Epithelial cell of prostate (primary cell): Measurements from ENCODE around the gene NWD2.

ENCODE experiments used
- DNase-seq: peaks from one replicate; pipeline ENCODE4 v3.0.0-alpha.2; 2011; ENCODE audit warnings: low read depth, low spot score
- H3K27ac ChIP-seq: fragments of 450-650 bp; 2 replicates; pipeline ENCODE4 v1.5.1; 2017; ENCODE audit warnings: mild to moderate bottlenecking

The NWD2 gene

GRCh38 chr4:37463033-37463856 lies 218.7 kb downstream of the NWD2 start:
- DNase-seq: no peak
- no peak overlapping the region for H3K27ac ChIP-seq

GRCh38 chr4:37464373-37465128 lies 220.0 kb downstream of the NWD2 start:
- H3K27ac ChIP-seq: no peak overlapping the region
- DNase-seq: no peak

GRCh38 chr4:37465296-37465695 lies 220.8 kb downstream of the NWD2 start:
- H3K27ac ChIP-seq: no peak overlapping the region
- DNase-seq: no peak

GRCh38 chr4:37465845-37466244 lies 221.3 kb downstream of the NWD2 start:
- no peak overlapping the region for H3K27ac ChIP-seq
- no peak for DNase-seq

- DNase-seq: no peak
Measured at GRCh38 chr4:37467223-37467622, 222.7 kb downstream of the NWD2 start.

GRCh38 chr4:37467824-37468223 lies 223.3 kb downstream of the NWD2 start:
- no peak for DNase-seq
- no peak overlapping the region for H3K27ac ChIP-seq

More at GRCh38 chr4:37467223-37467622, 222.7 kb downstream of the NWD2 start:
- H3K27ac ChIP-seq: no peak overlapping the region

GRCh38 chr4:37469286-37469685 lies 224.7 kb downstream of the NWD2 start:
- no peak overlapping the region for H3K27ac ChIP-seq
- DNase-seq: no peak

GRCh38 chr4:37470245-37470644 lies 225.7 kb downstream of the NWD2 start:
- no peak for DNase-seq
- no peak overlapping the region for H3K27ac ChIP-seq

GRCh38 chr4:37471093-37471492 lies 226.6 kb downstream of the NWD2 start:
- peak overlapping the region; percentile 74 for H3K27ac ChIP-seq
- no peak for DNase-seq

- peak overlapping the region; percentile 74 for H3K27ac ChIP-seq
- DNase-seq: peak; percentile 89
Measured at GRCh38 chr4:37471971-37472370, 227.4 kb downstream of the NWD2 start.

- no peak overlapping the region for H3K27ac ChIP-seq
- no peak for DNase-seq
Measured at GRCh38 chr4:37473807-37474206, 229.3 kb downstream of the NWD2 start.

GRCh38 chr4:37475087-37475486 lies 230.5 kb downstream of the NWD2 start:
- H3K27ac ChIP-seq: no peak overlapping the region
- DNase-seq: no peak

- no peak for DNase-seq
- no peak overlapping the region for H3K27ac ChIP-seq
Measured at GRCh38 chr4:37475776-37476175, 231.2 kb downstream of the NWD2 start.

GRCh38 chr4:37476256-37476655 lies 231.7 kb downstream of the NWD2 start:
- H3K27ac ChIP-seq: peak overlapping the region; percentile 52
- DNase-seq: no peak

GRCh38 chr4:37476691-37477090 lies 232.1 kb downstream of the NWD2 start:
- H3K27ac ChIP-seq: peak overlapping the region; percentile 52
- no peak for DNase-seq

- DNase-seq: peak; percentile 87
- H3K27ac ChIP-seq: peak overlapping the region; percentile 52
Measured at GRCh38 chr4:37477126-37477525, 232.6 kb downstream of the NWD2 start.

- H3K27ac ChIP-seq: no peak overlapping the region
- DNase-seq: no peak
Measured at GRCh38 chr4:37478151-37478550, 233.6 kb downstream of the NWD2 start.

- H3K27ac ChIP-seq: no peak overlapping the region
- DNase-seq: no peak
Measured at GRCh38 chr4:37480509-37480908, 236.0 kb downstream of the NWD2 start.

- DNase-seq: no peak
- no peak overlapping the region for H3K27ac ChIP-seq
Measured at GRCh38 chr4:37481547-37482122, 237.1 kb downstream of the NWD2 start.

- H3K27ac ChIP-seq: no peak overlapping the region
- no peak for DNase-seq
Measured at GRCh38 chr4:37482236-37482913, 237.8 kb downstream of the NWD2 start.

GRCh38 chr4:37483610-37484009 lies 239.1 kb downstream of the NWD2 start:
- no peak overlapping the region for H3K27ac ChIP-seq
- DNase-seq: no peak
